Measurements from ENCODE around the gene IGBP1.
"Not testable (repeated sequence)": the region's sequence is repeated elsewhere in the genome, so short reads cannot be mapped to it uniquely, and the experiment has no call there.

IGBP1 gene

GRCh38 chrX:70133303-70134115 lies at the start of gene IGBP1:
Gene IGBP1 (plus strand): TSS chrX:70133447. CDS start chrX:70133948, 501 bp downstream.
- DNase-seq (ENCODE audit: low read depth in 1 of 2, low spot score in 1 of 2): peak; percentile 35 to 65

- no peak for DNase-seq (ENCODE audit: low read depth in 1 of 2, low spot score in 1 of 2)
Measured at GRCh38 chrX:70084592-70085240, 48.5 kb upstream of the IGBP1 start.

- DNase-seq (ENCODE audit: low read depth in 1 of 2, low spot score in 1 of 2): no peak
Measured at GRCh38 chrX:70087857-70088630, 45.2 kb upstream of the IGBP1 start.

GRCh38 chrX:70088751-70089150 lies 44.5 kb upstream of the IGBP1 start:
- DNase-seq (ENCODE audit: low read depth in 1 of 2, low spot score in 1 of 2): no peak

- no peak for DNase-seq (ENCODE audit: low read depth in 1 of 2, low spot score in 1 of 2)
Measured at GRCh38 chrX:70089604-70090297, 43.5 kb upstream of the IGBP1 start.

- no peak for DNase-seq (ENCODE audit: low read depth in 1 of 2, low spot score in 1 of 2)
Measured at GRCh38 chrX:70092247-70092646, 41.0 kb upstream of the IGBP1 start.

- DNase-seq (ENCODE audit: low read depth in 1 of 2, low spot score in 1 of 2): no peak
Measured at GRCh38 chrX:70096052-70096451, 37.2 kb upstream of the IGBP1 start.

GRCh38 chrX:70105229-70105628 lies 28.0 kb upstream of the IGBP1 start:
- no peak for DNase-seq (ENCODE audit: low read depth in 1 of 2, low spot score in 1 of 2)

- DNase-seq (ENCODE audit: low read depth in 1 of 2, low spot score in 1 of 2): not testable (repeated sequence)
Measured at GRCh38 chrX:70111436-70112026, 21.7 kb upstream of the IGBP1 start.

- DNase-seq (ENCODE audit: low read depth in 1 of 2, low spot score in 1 of 2): no peak
Measured at GRCh38 chrX:70117738-70118137, 15.5 kb upstream of the IGBP1 start.

GRCh38 chrX:70123014-70123413 lies 10.2 kb upstream of the IGBP1 start:
- DNase-seq (ENCODE audit: low read depth in 1 of 2, low spot score in 1 of 2): not testable (repeated sequence)

GRCh38 chrX:70124678-70125077 lies 8.6 kb upstream of the IGBP1 start:
- DNase-seq (ENCODE audit: low read depth in 1 of 2, low spot score in 1 of 2): no peak

- no peak for DNase-seq (ENCODE audit: low read depth in 1 of 2, low spot score in 1 of 2)
Measured at GRCh38 chrX:70128071-70128470, 5.2 kb upstream of the IGBP1 start.

- DNase-seq (ENCODE audit: low read depth in 1 of 2, low spot score in 1 of 2): no peak
Measured at GRCh38 chrX:70129816-70130215, 3.4 kb upstream of the IGBP1 start.

GRCh38 chrX:70132224-70132623 lies 1.0 kb upstream of the IGBP1 start:
- no peak for DNase-seq (ENCODE audit: low read depth in 1 of 2, low spot score in 1 of 2)

GRCh38 chrX:70132877-70133302 lies 357 bp upstream of the IGBP1 start:
- no peak for DNase-seq (ENCODE audit: low read depth in 1 of 2, low spot score in 1 of 2)

GRCh38 chrX:70134116-70134477 lies 850 bp downstream of the IGBP1 start:
- no peak for DNase-seq (ENCODE audit: low read depth in 1 of 2, low spot score in 1 of 2)

- DNase-seq (ENCODE audit: low read depth in 1 of 2, low spot score in 1 of 2): no peak
Measured at GRCh38 chrX:70138622-70139021, 5.4 kb downstream of the IGBP1 start.

- no peak for DNase-seq (ENCODE audit: low read depth in 1 of 2, low spot score in 1 of 2)
Measured at GRCh38 chrX:70139736-70140135, 6.5 kb downstream of the IGBP1 start.

GRCh38 chrX:70141373-70141772 lies 8.1 kb downstream of the IGBP1 start:
- DNase-seq (ENCODE audit: low read depth in 1 of 2, low spot score in 1 of 2): no peak
